Stimulated activated CD8-positive, alpha-beta memory T cell treated with anti-CD3 and anti-CD28 coated beads, Interleukin-15, amount 100 ng/mL, for 48 hours (primary cell): ENCODE results near the gene ST3GAL4.
"Not testable (repeated sequence)": the region's sequence is repeated elsewhere in the genome, so short reads cannot be mapped to it uniquely, and the experiment has no call there.

ENCODE experiments used
- DNase-seq, 2 donors: peaks; one replicate each; pipeline ENCODE4 v3.0.0-alpha.2; 2020; ENCODE audit warnings: low read depth in 2 of 2

Gene ST3GAL4

DNA sequence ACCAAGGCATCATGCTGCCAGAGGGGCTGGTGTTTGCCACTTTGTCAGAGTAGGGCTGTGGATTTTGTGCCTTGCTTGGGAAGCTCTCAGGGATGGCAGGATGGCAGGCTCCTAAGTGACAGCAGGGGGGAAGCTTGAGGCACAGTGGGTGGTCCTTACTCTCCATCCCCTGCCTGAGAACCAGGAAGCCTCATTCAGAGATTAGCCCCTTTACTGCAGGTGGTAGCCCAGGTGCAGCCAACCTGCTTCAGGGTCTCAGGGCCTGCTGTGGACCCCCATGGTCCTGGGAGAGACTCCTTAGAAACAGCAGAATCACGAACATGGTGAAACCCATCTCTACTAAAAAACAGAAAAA is 8.9 kb upstream of the ST3GAL4 start:
- no peak for DNase-seq

DNA sequence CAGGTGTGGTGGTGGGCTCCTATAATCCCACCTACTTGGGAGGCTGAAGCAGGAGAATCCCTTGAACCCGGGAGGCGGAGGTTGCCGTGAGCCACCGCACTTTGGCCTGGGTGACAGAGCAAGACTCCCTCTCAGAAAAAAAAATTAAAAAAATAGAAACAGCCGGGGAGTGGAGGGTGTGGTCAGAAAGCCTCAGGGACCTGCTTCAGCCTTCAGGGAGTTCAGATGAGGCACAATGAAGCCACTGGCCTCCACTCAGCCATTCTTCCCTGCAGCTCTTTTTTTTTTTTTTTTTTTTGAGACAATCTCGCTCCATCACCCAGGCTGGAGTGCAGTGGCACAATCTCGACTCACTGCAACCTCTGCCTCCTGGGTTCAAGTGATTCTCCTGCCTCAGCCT is 8.5 kb upstream of the ST3GAL4 start:
- not testable (repeated sequence) for DNase-seq

DNA sequence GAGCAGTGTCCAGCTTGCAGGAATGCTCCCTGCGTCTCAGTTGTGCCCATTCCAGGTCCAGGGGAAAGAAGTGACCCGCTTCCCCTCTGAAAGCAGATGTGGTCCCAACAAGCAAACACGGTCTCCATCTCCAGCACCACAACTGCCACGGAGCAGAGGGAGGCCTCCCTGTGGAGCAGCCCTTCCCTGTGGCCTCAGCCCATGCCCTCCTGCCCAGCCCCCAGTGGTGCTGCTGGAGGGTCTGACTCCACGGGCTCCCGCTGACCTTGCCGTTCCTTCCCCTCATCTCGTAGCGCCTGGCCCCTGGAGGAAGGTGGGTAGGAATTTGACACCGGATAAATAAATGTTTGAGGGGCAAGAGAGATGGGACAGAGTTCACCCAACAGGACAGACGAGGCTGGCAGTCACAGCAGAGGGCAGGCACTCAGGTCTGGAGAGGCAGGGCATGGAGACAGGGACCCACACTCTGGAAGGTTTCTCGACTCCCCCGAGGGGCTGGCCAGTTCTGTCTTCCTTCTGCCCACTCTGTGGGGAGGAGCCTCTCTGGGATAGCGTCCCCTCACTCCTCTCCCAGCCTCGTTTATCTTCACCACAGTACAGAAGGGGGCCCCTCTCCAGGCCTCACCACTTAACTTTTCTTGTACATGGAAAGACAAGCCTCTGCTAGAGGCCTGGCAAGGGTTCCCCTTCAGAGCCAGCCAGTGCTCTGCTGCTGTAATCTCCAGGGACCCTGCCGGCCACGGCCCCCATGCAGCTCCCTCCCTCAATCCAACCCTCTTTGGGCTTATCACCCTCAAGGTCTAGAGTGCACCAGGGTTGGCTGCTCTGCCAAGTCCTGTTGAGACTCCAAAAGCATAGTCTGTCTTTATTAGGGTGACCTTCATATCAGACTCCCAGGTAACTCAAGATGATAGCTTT is 7.5 kb upstream of the ST3GAL4 start:
- no peak for DNase-seq

DNA sequence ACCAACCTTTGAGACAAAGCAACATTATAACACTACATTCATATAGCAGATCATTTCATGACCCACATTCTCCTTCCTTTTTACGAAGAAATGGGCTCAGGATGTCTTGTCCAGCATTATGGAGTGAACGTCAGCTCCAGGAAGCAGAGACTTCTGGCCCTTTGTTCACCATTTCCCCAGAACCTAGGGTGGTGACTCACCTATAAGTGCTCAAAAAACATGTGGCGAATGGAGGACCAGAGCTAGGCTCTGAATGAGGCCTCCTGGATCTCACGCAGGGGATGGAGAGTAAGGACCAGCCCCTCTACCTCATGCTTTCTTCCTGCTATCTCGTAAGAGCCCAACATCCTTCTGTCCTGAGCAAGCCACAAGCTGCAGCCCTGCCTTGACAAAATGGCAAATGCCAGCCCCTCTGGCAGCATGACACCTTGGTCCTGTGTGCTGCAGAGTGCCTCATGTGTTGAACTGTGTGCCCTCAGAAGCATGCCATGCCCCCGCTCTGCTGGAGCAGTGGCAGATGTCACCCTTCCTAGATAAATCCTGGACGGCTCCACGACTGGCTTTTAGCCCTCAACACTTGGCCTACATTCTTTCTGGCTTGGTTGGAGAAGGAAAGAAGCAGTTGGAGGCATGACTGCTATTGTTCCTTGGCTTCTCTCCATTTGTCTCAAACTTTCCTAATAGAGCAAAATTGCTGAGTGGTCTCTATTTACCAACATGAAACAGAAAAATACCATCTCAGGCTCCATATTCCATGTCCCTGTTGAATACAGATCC is 6.5 kb upstream of the ST3GAL4 start:
- DNase-seq, result no peak

DNA sequence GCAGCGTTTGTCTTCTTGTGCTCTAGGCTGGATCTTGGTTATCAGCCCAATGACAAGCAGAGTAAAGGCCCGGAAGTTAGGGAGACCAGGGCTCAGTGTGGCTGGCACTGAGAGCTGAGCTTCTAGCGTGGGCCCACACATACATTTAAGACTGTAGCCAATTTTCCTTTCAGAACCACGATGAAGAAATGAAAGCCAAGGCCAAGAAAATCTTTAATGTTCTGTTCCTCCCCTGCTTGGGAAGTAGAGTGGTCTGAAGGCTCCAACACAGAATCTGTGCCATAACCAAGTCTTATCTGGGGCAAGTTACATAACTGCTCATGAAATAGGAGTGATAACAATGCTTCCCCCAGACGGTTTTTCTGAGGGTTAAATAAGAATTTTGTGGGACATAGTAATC is 4.7 kb upstream of the ST3GAL4 start:
- DNase-seq, result no peak

DNA sequence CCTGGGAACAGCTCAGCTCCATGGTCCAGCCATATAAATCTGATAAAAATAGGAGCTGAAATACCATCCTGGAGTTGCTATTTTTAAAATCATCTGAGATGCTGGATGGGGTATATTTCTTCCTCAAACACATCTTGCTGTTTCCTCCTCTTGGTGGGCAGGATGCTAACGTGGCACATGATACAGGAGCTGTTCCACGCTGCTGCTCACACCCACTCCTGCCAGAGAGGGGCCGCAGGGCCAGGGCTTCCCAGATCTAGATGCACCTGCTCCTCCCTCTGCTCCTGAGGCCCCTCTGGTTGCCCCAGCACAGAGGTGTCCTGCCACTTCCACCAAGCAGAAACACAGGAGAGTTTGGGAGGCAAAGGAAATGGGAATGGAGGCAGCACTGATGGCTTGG is 3.3 kb upstream of the ST3GAL4 start:
- DNase-seq, result no peak

DNA sequence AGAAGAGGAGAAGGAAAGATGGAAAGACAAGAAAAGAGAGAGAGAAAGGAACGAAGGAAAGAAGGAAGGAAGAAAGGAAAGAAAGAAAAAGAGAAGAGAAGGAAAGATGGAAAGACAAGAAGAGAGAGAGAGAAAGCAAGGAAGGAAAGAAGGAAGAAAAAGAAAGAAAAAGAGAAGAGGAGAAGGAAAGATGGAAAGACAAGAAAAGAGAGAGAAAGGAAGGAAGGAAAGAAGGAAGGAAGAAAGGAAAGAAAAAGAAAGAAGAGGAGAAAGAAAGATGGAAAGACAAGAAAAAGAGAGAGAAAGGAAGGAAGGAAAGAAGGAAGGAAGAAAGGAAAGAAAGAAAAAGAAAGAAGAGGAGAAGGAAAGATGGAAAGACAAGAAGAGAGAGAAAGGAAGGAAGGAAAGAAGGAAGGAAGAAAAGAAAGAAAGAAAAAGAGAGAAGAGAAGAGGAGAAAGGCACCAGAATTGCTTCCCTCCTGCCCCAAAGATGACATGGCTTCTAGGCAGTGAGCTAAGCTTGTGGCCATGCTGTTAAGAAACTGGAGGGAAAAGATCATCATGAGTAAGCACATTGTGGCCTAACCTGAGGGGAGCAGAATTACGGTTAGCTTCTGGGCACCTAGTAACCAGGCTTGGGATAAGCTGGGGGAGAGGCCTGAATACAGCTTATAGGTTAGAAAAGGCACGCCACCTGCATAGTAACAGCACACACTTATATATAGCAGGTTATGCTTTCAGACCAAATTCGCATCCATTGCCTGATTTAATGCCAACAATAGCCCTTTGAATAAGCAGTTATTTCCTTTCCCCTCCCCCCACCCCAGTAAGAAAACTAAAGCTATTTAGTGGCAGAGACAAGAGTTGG is 2.3 kb upstream of the ST3GAL4 start:
- peak; percentile 19 to 26 for DNase-seq

DNA sequence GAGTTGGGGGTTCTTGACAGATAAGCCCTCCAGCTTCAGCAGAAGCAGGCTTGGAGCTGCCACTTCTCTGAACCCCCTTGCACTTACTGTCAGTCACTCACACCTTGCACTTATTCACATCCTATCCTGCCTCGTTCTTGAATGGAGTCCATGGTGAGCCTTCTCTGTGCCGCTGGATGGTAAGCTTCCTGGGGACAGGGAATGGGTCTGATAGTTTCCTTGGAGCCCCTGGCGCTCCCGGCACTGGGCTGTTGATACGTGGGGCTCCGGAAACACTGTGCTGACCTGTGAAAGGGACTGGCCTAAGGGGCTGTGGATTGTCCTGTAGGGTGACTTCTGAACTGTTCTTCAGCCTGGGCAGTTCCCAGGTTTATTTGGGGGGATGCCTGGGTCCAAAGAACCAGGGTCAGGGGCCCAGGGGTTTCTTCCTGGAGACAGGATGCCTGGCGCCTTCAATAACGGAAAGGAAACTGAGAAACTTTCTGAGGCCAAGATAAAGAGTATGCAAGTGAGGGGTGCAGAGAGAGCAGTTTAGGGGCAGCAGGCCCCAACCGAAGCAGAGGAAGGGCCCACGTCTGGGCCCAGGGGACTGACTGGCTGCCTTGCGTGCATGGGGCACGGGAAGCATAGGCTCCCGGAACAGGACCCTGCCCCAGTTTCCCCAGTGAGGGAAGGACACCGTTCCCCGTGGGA is 709 bp upstream of the ST3GAL4 start:
- no peak for DNase-seq

DNA sequence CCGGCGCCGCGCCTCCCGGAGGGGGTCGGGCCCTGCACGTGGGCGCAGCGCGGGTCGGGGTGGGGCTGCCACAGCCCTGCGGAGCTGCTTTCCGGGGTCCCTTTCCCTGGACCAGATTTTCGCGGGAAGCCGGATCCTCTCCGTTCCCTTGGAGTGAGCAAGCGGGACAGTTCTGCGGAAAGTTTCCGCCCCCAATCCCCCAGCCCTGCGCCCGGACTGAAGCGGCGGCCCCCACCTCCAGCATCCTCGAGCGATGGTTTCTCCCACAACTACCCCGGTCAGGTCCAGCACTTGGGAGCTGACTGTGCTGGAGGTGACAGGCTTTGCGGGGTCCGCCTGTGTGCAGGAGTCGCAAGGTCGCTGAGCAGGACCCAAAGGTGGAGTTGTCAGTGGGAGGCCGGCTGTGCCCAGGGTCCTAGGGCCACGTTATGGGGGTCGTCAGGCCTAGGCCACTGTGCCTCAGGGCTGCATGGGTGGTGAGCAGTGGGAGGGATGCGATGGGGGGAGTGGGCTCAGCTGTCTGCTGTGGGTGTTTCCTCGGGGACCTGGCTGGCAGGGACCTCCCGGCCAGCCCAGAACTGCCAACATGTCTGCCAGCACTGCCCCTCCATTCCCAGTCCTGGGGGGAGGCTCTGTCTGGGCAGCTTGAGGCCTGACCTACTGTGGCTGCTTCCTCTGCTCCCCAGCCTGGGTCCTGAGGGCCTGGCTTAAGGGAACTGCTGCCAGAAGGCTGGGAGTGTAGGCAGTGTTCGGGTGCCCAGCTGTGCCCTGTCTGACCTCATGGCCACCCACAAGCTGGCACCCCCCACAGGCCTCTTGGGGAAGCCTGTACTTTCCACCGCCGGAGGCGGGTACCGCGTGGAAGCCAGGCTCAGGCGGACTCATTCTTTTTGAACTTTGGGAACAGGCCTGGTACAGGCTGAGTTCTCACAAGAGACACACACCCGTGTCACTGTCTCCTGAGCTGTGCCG is 726 bp downstream of the ST3GAL4 start:
- DNase-seq, result peak in 1 of 2 donors; percentile 13

DNA sequence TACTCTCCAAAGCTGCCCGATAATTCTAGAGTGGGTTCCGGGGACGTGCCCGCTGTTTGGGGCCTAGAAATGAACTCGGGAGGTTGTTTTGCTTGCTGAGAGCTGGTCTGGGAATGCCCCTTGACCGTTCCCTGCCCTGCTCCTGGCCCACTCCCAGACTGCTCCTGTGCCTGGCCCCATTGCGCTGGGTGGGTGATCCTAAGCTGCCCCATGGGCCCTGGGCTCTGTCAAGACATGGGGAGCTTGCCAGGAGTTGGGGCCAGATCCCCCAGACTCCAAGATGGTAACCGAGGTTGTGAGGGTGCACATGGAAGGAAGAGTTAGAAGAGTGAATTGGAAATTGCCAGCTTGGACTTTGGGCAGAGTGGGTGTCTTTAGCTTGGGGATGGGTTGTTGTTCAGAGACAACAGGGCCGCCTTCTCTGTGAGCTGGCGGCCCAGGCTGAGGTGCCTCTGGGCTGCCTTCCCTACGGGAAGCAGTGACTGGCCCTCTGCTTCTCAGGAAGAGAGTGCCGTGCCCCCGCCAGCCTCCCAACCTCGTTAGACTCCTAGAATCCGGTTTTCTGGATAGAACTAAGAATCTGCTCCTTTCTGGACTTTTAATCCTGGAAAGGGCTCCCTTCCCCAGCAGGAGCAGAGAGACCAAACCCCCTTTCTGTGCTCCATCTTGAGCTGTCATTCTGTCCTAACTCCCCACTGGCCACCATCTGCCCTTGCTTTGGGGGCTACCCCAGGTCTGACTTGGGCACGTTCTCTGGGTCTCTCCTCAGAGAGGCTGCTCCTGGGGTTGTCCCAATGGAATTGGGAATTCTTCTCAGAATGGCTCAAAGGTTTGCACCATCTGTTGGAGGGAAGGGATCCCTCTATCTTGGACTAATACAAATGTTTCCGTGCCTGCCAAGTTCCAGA is 1.8 kb downstream of the ST3GAL4 start:
- no peak for DNase-seq

DNA sequence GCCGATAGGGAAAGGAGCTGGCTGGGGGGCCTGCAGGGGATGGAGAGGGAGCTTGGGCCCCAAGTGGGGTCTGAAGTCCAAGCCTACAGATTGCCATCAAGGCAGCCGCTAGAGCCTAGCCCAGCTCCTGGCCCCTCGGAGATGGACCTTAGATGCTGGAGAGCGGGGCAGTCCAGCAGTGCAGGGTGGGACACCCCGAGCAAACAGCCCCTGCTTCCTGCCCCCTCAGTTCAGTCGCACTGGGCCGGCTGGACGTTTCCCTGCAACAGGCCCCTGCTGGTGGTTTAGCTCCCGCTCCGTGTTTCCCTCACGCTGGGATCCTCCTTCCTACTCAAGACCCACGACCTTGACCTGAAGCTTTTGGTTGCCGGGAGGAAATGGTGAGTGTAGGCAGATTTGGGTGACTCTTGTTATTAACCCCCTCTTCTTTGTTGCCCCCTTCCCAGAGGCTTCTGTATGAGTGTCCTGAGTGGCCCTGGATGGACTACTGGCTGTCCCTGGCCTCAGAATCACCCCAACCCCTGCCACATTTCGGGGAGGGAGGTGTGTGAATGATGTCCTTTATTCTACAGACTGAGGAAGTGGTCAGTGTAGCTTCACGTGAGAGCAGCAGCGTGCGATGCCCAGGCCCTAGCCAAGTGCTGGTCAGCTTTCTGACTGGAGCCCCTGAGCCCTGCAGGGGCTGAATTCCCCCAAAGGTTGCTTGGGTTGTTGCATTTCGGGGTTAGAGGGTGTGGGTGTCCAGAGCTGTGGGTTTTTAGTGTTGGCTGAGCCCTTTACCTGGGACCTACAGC is 2.7 kb downstream of the ST3GAL4 start:
- no peak for DNase-seq

DNA sequence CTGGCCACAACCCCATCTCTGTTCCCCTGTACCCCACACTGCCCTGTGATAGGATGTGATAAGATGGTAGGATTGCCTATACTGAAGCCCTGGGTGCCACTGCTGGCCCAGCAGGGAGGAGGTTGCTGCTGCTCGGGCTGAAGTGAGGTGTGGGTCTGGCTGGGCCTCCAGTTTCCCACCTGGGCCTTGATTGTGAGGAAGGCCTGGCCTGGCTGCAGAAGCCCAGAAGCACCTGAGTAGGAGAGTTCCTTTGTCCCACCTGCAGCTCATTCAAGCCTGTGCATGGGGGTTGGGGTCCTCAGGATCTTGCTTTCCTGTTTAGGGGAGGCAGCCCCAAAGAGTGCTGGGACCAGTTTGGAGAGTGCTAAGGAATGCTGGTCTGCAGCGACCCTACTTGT is 3.3 kb downstream of the ST3GAL4 start:
- no peak for DNase-seq

DNA sequence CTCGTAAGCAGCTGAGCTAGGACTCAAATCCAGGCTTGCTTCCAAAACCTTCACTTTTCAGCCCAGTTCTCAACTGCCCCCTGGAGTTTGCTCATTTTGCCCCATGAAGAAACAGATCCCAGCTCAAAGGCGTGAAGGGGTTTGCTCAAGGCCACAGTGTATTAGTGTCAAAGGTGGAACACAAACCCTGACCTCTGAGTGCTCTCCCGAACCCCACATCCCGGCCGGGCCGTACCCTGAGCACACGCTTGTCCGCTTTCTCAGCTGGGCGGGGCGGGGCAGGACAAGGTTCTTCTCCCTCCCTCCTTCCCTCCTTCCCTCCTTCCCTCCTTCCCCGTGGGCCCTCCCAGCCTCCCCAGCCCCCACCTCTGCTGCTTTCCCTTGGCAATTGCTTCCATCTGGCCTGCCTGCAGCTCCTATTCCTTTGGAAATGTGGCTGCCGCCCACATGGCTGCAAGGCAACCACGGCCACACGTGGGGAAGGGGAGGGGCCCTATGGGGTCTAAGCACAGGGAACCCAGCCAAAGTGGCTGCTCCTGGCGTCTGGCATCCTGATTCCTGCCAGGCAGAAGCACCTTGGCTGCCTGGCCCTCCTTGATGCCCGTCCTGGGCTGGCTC is 4.1 kb downstream of the ST3GAL4 start:
- no peak for DNase-seq

DNA sequence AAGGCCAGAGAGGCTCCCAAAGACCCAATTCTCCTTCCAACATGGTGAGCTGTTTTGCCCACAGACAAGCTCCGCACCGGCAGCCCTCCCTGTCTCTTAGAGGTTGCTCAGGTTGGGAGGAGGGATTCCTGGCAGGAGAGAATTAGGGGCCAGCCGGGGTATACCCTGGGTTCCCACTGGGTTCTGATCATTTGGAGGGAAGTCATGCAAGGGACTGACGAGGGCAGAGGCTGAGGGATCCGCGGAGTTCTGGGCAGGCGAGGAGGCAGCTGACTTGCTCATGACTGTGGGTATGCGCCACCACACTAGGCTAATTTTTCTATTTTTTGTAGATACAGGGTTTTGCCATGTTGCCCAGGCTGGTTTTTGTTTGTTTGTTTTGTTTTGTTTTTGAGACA is 4.6 kb downstream of the ST3GAL4 start:
- no peak for DNase-seq

DNA sequence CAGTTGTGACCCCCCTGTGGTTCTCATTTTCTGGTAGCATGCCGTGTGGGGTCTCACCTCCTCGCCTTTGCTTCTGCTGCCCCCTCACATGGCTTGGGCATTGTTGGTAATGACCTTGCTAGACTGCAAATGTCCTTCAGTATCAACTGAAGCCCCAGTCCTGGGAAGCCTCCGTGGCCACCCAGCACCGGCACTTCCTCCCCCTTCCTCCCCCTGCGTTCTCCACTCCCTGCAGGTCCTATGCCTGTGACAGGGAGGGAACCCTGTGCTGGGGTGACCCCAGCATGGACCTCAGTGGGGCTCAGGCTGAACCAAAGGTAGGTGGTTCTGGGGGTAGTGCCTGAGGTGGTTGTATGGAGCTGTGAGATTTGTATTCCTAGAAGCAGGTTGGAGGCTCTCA is 5.9 kb downstream of the ST3GAL4 start:
- DNase-seq, result no peak

DNA sequence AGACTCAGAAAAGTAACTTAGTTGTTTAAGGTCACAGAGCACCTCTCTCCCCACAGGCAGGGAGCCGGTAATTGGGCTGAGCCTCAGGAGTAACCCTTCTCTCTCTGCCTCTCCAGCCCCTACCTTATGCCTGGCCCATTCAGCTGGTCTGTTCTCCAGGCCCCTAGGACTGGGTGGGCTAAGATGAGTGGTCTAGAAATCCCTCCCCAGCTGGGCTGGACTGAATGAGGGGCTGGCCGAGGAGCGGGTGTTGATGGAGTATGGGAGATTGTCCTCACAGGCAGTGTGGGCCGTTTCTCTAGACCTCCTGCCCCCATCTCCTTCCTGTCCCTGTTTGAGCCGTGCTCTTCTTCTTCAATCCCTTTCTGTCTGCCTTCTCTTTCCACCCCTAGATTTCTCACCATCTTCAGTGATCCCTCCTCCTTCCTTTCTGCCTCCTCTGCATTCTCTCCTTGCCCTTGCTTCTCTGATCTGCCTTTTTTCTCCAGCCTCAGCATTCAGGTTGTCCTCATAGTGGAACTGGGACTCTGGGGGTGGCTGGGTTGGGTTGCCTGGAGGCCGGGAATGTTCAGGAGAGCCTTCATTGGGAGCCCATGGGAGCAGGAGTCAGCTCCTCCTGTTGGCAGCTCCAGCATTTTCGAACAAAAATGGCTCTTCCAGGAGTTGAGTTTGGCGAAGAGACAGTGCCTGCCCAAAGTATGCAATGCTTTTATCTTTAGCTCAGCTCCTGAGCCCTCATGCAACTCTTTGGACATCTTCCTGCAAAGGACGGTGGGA is 7.6 kb downstream of the ST3GAL4 start:
- DNase-seq, result no peak

DNA sequence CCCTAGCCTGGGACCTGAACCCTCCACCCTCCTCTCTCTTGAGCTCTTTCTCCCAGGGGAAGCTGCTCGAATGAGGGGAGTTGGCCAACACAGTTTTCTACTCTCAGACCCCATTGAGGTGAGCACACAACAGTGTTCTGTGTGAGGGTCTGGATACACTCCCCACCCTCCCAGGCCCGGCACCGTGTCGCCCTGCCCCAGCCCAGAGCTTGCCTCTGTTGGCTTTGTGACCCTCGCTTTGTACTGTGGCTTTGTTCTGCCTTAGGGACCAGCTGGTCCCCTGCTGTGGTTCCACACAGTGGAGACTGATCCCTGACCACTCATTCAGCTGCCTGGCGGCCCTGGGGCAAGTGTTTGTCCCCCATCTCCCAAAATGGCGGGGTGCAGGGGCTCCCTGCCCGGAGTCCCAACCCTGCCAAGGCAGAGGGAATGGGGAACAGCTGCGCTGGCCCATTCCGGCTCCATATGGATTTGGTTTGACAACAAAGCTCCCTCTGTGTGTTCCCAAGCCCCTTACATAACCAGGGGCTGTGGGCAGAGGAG is 8.3 kb downstream of the ST3GAL4 start:
- DNase-seq, result no peak
